GM12873 (cell line): ENCODE results near the gene IGLL1.

Experiments
- CTCF ChIP-seq: IDR thresholded peaks from 2 replicates; pipeline ENCODE4 v1.5.1; 2012; ENCODE audit warnings: low read depth, mild to moderate bottlenecking, moderate library complexity, low read length, control low read depth; ENCODE audit not compliant: insufficient read depth; ENCODE audit errors: missing control alignments

Gene IGLL1

GRCh38 chr22:23551385-23551784 is 28.7 kb downstream of the IGLL1 start:
- TF ChIP-seq CTCF, result no peak

- TF ChIP-seq CTCF, result no peak
These were observed 29.9 kb downstream of the IGLL1 start for GRCh38 chr22:23550049-23550650.

GRCh38 chr22:23549198-23549595 is 30.9 kb downstream of the IGLL1 start:
- TF ChIP-seq CTCF, result no peak

- TF ChIP-seq CTCF, result no peak
These were observed 31.4 kb downstream of the IGLL1 start for GRCh38 chr22:23548501-23549197.

GRCh38 chr22:23547818-23548500 is 32.1 kb downstream of the IGLL1 start:
- no peak for TF ChIP-seq CTCF

- no peak for TF ChIP-seq CTCF
These were observed 35.2 kb downstream of the IGLL1 start for GRCh38 chr22:23544852-23545251.

- TF ChIP-seq CTCF, result no peak
These were observed 37.2 kb downstream of the IGLL1 start for GRCh38 chr22:23542933-23543332.
